Epidermal melanocyte (primary cell): Measurements from ENCODE around the gene IGIP.
A peak's percentile ranks its signal among the peaks of the same experiment; 100 is the strongest.
"Not testable (repeated sequence)": the region's sequence is repeated elsewhere in the genome, so short reads cannot be mapped to it uniquely, and the experiment has no call there.

Experiments
- DNase-seq: peaks from one replicate; pipeline ENCODE4 v3.0.0; 2011; ENCODE audit warnings: low spot score; ENCODE audit not compliant: insufficient read length

Gene IGIP

DNA sequence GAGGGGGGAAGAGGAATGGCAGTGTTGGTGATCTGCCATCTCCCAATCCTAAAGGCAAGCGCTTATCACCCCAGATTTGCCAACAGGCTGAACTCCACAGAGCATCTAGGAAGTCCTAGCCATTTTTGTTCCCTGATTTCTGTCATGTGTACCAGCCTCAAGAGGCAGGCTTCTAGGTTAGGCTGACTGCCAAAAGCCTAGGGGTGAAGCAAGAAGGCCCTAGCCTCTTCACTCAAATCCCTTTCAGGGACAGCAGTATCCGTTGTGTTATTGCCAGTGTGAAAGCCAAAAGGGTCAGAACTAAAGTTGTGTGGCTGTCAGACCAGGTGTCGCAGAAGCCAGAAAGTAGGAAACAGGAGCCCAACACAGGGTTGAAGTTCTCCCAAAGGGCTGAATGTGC lies 14.7 kb downstream of the IGIP start:
- no peak for DNase-seq

DNA sequence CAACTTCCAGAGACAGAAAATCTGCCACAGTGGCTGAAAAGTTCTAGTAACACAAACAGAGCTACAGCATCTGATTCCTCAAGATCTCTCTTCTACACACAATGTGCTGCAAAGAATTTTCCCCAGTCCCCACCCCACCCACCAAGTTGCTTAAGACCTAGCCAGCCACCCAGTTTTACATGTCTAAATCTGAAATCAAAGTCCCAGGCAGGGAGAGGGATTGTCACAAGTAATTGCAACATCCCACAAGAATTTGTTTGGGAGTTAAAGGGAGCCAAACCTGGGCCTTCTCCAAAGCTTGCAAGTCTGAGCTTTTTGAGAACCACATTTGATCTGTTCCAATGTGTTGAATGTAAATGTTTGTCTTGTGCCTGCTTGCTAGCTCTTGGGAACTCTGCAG lies 15.5 kb downstream of the IGIP start:
- no peak for DNase-seq

DNA sequence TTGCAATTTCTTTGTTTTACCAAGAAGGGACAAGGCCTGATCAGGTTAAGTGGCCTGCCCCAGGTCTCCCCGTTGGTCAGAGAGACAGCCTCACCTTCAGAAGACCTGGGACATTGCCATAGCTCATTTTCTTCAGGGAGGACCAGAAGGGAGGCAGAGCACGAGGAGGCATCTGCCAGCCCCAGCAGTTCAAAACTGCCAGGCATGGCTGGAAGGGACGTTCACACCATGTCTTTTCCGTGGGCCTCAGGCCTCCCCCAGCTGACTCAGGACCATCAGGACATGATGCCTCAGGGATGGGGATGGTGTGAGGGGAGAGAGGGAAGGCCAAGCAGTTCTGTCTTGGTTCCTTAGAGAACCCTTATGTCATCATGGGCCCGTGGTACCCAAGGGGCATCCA lies 16.5 kb downstream of the IGIP start:
- DNase-seq = no peak

DNA sequence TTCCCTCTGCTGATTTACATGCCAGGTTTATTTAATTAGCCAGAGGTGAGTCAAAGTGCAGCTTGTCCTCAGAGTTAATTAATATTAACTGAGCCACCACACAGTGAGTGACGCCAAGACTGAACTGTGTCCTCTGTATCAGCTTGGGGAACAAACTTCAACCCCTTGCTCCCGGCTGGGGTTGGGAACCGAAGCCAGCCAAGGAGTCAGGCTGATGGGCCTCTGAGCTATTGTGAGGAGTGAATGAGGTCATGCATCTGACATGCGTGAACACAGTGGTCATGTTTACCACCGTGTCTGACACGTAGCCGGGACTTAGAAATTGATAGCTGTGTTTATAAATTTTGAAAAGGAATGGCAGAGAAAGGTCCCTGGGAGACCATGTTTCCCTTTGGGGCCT lies 17.1 kb downstream of the IGIP start:
- DNase-seq = no peak

DNA sequence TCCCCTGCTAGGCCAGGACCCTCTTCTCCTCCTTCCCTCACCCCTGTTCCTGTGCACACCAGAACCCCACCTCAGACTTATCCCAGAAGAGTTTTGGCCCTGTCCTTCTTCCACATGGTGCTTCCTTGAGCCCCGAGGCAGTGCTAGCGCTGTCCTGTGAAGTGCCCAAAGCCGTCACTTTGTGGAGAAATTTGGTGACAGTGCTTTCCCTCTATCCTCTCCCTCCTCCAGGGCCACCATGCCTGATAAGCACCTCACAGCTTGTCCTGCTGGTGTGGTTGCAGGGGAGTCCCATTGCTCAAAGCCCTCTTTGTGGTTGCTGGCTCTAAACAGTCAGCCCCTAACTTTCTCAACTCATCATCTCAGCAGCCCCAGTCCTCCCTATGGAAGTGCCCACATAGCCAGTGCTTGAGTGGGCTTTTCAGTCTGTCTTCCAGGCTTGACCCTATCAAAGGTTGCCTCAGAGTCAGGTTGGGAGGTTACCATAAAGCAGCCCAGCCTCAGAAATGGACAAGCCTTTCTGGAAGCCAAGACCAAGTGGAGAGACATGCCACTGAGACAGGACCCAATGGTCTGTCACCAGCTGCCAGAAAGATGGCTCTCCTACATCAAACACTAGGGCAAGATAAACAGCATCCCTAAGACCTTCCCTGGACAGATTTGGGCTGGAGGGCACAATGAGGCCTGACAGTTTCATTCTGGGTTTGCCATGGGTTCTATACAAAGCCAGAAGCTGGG lies 18.0 kb downstream of the IGIP start:
- DNase-seq = no peak

DNA sequence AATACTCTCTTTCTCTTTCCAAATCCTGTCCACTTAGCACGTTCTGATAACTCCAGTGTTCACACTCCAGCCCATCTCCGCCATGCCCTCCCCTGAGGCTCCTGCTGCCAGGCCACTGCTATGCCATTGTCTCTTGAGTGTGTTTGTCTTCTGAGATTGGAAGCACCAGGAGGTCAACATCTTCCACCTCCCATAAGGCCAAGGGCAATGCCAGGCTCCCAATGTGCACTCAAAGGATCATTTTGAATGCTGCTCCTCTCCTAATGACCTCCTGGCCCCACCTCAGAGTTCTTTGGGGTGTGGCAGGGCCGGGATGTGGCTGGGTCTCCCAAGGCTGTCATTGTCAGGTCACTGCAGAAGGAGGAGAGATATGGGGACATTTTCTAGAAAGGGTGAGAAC lies 19.5 kb downstream of the IGIP start:
- DNase-seq = no peak

DNA sequence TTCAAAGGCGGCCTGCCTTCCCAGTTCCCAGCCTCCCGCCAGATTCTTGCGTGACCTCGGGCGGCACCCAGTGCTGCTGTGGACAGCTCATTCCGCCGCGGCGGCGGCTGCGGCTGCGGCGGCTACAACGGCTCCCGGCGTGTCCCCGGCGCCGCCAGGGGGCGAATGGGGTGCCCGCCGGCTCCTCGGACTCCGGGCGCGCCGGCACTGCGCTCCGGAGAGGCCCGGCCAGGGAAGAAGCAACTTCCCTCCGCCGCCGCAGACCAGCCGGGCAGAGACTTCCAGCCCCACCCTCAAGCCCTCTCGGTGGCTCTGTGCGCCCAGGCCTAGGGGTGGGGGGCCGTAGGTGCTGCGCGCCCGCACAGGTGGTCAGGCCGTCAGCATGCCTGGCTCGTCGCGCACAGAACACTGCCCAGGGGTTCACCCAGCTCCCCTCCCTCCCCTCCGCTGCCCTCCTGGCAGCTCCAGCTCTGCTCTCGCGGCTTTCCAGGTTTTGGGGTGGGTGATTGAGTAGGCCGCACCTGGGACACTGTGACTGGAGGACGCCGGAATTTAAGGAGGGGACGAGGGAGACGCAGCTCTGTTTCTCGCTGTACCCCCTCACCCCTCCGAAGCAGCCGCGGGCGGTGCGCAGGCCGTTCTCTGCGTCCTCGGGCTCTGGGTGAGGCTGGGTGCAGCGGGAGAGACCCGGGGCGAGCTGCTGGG lies 20.2 kb downstream of the IGIP start:
- DNase-seq = peak; percentile 51

DNA sequence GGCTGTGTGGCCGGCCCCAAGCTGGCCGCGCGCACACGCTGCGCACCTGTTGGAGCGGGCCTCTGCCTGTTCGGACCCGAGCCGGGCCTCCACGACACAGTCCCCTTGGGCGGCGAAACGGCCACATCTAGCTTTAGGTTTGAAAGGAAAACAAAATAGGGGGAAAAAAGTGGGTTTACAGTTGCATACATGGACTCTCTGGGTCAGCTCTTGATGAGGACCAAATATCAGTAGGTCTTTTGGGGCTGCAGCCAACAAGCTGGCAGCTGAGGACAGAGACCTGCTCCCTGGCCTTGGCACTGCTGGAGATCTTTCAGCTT lies 20.7 kb downstream of the IGIP start:
- DNase-seq = no peak

DNA sequence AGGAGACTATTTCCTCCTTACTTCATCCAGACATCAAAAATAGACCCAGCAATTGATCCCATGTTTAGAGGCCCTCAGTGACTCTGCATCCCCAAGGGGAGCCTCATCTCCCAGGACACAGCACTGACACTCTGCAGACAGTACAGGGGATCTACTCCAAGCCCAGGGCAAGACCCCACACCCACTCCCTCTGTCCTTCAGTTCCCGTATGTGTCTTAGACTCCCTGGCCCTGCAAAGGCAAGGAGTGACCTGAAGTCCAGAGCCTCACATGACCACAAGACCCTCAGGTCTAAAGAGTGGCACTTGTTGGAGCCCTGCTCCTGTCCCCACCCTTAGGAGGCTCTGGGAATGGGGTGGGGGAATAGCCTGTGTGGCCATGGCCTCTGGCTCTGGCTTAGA lies 21.7 kb downstream of the IGIP start:
- no peak for DNase-seq

DNA sequence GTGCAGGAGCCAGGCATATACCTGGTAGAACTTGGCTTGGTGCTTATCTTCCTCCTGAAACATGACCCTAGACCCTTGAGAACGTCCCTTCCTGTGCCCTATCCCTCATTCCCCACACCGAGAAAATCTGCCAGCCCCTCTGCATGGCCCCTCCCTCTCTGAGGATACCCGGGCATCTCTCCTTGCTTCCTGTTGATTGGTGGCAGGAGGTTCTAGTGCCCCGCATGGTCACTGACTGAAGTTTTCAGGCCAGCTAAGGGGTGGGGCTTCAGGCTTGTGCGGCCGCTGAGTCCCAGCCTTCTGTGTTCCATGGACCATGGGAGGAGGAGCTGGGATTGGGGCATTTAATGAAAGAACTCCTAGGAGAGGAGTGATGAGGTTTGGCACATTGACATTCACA lies 22.8 kb downstream of the IGIP start:
- DNase-seq = no peak

DNA sequence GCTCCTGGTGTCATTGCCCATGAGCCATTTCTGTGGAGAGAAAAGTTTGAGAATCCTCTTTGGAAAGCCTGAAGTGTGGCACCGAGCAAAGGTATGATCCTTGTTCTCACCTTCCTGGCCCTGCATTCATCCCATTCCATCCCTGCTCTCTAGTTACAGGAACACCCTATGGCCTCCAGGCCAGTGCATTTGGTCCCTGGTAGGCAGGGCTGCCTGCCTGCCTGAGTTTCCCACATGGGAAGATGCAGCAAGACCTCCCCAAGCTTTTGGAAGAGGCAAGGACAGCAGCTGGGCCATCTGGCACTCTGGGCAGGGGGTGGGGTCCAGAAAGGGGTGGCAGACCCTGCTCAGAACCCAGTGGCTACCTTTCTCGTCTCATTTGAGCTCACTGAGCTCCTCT lies 24.5 kb downstream of the IGIP start:
- DNase-seq = no peak

DNA sequence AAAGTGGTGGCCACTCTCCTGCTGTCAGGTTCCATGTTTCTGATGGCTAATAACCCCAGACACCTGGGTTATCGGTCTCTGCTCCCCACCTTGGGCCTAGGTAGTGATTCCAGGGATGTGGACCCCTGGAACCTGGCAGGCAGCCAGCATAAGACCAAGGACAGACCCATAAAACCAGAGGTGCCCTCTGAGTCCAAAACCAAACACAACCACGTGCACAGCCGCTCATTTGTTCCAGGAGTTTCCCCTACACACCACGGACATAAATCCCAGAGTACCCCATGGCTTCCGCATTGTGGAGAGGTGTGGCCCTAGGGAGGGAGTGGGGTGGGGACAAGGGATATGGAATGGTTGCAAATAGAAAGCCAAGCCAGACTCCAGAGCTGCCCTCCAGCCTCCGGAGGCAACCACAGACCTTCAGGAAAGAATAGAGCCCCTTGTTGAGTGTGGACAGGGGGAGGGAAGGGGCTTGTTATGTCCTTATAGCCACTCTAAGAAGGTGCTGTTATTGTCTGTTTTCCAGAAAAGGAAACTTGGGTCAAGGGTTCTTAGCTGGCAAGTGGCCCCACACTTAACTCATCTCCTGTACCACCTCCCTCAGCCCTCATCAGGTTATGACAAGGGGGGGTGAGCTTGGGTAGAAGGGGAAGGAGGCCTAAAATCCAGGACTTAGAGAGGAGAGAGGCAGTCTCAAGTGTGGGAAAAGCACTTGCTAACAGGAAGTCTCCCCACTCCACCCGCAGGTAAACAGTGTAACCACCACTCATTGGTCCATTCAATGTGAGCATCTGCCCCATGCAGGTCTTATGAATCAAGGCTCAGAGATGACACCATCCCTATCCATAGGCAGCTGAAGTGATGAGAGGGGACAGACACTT lies 25.6 kb downstream of the IGIP start:
- peak; percentile 77 for DNase-seq

DNA sequence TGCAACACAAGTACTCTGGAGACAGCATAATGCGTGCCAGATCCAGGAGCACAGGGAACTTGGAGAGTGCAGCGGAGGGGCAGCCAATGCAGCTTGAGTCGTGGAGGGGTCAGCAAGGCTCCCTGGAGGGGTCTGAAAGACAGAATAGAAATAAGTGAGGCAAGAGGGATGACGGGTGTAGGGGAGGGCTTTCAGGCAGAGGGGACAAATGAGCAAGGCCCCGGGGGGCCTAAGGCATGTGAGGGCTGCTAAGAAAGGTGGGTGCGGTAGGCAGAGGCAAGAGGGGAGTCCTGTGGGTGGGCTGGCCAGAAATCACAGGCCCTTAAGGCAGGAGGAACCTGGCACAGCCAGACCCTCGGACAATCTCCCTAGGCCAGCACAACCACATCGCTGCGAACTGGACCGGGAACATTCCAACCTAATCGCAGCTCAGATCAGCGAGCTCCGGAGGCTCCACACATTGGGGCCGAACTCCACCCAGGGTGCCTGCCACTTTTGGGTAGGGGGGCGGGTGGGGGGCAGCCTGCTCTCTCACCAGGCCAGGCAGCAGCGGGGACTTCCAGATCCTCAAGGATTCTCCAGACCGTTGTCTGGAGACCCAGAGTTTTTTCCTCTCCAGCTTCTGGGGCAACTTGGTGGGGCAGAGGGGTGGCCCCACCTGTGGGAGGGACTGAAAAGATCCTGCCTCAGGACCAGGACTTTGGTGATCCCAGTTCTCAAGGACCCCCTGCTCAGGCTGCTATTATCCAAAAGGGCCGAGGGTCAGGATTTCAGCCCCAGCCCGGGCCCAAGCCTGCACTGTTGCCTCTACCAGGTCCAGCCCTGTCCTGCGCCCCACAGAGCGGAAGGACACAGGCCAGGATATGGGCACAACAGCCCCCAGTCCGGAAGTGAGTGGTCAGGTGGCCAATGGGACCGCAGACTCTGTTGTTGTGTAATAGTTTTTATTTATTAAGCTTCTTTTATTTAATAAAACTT lies 26.6 kb downstream of the IGIP start:
- no peak for DNase-seq

DNA sequence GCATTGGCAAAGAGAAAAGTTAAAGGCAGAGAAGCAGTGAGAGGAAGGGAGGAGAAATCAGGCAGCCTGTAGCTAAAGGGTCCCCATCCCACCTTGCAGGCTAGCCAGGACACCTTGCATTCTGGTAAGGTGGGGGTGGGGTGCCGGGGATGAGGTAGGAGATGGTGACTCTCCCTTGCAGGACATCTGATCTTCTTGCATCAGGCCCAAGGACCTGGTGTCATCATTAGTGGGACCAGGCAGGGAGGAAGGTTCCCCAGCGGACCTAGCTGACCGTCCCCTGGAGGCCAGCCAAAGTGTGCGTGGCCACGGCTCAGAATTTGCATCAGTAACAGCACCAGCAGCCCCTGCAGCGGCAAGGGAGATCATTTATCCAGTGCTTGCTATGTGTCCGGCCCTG lies 27.5 kb downstream of the IGIP start:
- DNase-seq = no peak

DNA sequence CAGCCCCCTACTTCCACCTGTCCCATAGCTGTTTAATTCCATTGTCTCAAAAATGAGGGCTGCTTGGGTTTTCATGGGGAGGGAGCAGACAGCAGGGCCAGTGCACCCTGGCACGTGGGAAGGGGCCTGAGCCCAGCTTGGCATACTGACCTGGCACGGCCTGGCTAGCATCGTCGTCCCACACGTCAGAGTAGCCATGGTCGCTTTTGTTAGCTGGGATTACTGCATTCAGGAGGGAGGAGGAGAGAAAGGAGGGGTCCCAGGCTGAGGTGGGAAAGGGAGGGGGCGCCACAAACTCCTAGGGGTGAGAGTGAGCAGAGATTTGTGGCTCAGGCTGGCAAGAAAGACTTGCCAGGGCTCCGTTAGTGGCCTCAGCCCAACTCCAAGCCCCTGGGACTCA lies 28.2 kb downstream of the IGIP start:
- DNase-seq = no peak

DNA sequence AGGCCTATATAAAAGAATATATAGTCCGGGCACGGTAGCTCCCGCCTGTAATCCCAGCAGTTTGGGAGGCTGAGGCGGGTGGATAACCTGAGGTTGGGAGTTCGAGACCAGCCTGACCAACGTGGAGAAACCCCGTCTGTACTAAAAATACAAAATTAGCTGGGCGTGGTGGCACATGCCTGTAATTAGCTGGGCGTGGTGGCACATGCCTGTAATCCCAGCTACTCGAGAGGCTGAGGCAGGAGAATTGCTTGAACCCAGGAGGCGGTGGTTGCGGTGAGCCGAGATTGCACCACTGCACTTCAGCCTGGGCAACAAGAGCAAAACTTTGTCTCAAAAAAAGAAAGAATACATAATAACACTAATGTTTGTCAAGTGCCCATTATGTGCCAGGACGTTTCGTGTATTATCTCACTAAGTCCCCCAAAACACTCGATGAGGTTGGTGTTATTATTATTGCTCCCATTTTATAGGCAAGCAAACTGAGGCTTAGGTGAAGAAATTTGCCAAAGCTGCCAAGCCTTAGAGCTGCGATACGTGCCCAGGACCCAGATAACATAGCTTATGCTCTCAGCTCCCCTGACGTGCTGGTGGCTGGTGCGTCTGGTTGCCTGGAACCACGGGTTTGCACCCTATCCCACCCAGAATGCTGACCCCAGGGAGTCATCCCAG lies 29.1 kb downstream of the IGIP start:
- DNase-seq = not testable (repeated sequence)

DNA sequence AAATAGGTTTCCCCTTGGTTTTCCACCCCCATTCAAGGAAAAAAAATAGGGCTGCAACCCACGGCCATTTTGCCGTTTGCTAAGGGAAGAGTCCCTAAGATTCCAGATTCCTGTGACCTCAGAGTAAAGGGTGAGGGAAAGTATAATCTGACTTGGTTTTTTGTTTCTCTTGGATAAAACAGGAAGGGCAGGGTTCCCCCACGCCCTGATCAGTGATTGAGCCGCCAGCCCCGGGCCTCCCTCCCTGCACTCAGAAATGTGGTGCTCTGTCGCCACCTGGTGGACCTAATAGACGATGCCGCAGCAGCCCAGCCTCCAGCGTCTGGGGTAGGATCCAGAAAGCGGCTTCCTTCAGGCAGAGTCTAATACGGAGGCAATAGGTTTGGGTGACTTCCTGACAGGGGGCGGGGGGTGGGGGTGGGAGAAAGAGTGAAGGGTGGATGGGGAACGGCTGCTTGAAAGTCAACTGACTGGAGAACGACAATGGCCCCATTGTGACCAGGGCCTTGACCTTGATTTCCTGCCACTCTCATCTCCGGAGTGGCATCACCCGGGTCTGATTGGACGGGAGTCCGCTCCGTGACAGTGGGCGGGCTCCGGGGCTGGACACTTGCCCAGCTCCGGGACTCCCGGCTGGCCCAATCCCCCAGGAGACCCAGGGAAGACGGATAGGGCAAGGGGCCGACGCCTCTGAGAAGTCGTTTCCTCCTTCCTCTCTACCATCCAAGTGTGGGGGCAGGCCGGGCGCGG lies 31.5 kb downstream of the IGIP start:
- peak; percentile 92 for DNase-seq

DNA sequence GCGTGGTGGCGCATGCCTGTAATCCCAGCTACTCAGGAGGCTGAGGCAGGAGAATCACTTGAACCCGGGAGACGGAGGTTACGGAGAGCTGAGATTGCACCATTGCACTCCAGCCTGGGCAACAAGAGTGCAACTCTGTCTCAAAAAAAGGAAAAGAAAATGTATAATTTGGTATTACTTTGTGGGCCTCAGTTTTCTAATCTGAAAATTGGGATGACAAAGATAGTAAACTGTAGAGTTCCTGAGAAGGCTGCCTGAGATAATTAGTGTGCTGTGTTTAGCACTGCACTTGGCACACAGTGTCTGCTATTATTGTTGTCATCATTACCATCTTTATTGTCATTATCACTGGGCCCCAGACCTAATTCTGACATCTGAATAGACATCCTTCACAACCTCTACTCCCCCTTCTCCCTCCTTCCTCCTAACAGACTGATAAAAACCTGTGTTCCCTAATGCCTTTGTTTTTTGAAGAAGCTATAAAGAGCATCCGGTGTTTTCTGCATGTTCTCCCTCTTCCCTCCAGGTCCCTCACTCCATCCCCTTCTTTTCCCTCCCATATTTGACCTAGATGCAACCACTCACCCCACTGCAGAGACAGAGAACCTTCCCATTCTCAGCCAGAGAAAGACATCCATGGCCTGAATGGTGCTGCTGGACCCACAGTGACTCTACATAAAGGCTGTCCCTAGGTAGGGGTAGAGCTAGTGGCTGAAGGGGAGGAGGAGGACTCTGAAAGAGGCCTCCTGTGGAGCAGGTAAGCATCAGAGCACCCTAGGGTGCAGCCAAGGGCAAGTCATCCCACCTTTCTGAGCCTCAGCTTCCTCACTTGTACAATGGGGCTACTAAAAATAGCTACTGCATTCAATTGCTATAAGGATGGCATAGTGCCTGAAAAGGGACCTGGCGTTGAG lies 33.5 kb downstream of the IGIP start:
- no peak for DNase-seq

DNA sequence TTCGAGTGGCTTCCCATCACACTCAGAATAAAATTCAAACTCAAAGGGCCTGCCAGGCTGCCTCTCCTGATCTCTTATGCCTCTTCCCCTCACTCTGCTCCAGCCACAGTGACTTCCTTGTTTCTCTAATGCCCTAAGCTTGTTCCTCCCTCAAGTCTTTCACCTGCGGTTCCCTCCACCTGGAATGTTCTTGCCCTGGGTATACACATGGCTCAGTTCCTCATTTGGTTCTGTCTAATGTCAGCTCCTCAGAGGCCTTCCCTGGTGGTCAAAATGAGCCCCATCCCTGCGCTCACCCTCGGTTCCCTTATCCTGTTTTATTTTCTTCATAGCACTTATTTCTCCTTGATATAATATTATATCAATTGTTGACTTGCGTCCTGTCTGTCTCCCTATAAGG lies 36.5 kb downstream of the IGIP start:
- no peak for DNase-seq
